ENCODE results near the gene RBMS3. TPM values are rescaled to one million over a fixed set of nuclear protein-coding genes. Genes with fewer than 3 reads are reported as not detected.

RBMS3 gene
- total RNA-seq, 4 donors from 2014 or later, result 2.8 to 77.6 (median 13.7) TPM

DNA sequence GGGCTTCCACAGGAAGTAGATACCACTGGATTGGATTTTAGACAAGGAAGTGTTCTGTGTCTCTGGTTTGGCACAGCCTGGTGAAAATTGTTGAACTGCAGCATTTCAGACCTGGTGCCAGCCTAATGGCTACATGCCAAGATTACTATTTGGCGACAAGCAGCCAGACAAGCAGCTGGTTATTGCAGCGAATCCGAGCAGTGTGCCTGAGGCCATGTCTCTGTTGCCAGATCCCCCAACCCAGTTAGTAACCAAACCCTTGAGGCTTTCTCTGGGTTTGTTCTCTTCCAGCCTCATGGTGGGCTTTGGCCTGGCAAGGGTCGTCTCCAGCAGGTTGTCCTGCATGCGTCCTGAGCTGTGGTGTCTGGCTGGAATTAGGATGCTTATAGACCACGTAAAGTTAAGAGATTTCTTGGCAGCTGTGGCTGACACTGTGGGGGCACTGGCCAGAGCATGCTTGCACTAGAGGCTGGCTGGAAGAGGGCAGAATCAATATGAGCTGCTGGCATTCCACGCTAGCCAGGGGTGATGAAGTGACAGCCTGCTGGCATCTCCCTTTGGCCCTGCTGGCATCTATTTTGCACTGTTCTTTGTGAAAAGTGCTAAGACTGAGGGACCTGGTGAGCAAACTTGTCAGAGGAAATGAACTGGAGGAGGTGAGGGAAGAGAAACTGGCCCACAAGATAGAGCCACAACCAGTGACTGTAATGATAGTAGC lies 172.6 kb downstream of the RBMS3 start:
- Histone ChIP-seq H3K4me1 (no peaks in the 10 kb centered on the region), H3K27ac (no peak overlapping the region), H3K9me3 (no peaks in the 10 kb centered on the region), H3K36me3 (no peaks in the 10 kb centered on the region), H3K27me3 (no peaks in the 10 kb centered on the region), H3K4me3 (no peak overlapping the region)
- TF ChIP-seq, protein P1, sequence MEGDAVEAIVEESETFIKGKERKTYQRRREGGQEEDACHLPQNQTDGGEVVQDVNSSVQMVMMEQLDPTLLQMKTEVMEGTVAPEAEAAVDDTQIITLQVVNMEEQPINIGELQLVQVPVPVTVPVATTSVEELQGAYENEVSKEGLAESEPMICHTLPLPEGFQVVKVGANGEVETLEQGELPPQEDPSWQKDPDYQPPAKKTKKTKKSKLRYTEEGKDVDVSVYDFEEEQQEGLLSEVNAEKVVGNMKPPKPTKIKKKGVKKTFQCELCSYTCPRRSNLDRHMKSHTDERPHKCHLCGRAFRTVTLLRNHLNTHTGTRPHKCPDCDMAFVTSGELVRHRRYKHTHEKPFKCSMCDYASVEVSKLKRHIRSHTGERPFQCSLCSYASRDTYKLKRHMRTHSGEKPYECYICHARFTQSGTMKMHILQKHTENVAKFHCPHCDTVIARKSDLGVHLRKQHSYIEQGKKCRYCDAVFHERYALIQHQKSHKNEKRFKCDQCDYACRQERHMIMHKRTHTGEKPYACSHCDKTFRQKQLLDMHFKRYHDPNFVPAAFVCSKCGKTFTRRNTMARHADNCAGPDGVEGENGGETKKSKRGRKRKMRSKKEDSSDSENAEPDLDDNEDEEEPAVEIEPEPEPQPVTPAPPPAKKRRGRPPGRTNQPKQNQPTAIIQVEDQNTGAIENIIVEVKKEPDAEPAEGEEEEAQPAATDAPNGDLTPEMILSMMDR (IDR thresholded peaks at IDR 0.05), result no peak
- no peak for TF ChIP-seq POLR2A (IDR thresholded peaks at IDR 0.05)
- no peak for DNase-seq

- Histone ChIP-seq H3K4me1 (no peaks in the 10 kb centered on the region), H3K4me3 (no peak overlapping the region), H3K9me3 (no peaks in the 10 kb centered on the region), H3K27me3 (no peaks in the 10 kb centered on the region), H3K27ac (no peak overlapping the region), H3K36me3 (no peaks in the 10 kb centered on the region)
- DNase-seq, result no peak
- TF ChIP-seq, protein P1 (IDR thresholded peaks at IDR 0.05), result no peak
- TF ChIP-seq POLR2A (IDR thresholded peaks at IDR 0.05), result no peak
Measured at GRCh38 chr3:29454161-29454611, 173.3 kb downstream of the RBMS3 start.

GRCh38 chr3:29456901-29457300 lies 176.0 kb downstream of the RBMS3 start:
- Histone ChIP-seq H3K4me3 (no peak overlapping the region), H3K4me1 (no peaks in the 10 kb centered on the region), H3K27me3 (no peaks in the 10 kb centered on the region), H3K9me3 (no peaks in the 10 kb centered on the region), H3K36me3 (no peaks in the 10 kb centered on the region), H3K27ac (no peak overlapping the region)
- DNase-seq, result no peak
- TF ChIP-seq POLR2A (IDR thresholded peaks at IDR 0.05), result no peak
- TF ChIP-seq, protein P1 (IDR thresholded peaks at IDR 0.05), result no peak

GRCh38 chr3:29463304-29463703 lies 182.4 kb downstream of the RBMS3 start:
- no peak for TF ChIP-seq POLR2A (IDR thresholded peaks at IDR 0.05)
- TF ChIP-seq, protein P1 (IDR thresholded peaks at IDR 0.05), result no peak
- no peaks in the 10 kb centered on the region for H3K9me3 ChIP-seq
- DNase-seq, result no peak
- H3K27me3 ChIP-seq, result no peaks in the 10 kb centered on the region
- H3K4me1 ChIP-seq, result no peaks in the 10 kb centered on the region
- no peak overlapping the region for H3K27ac ChIP-seq
- no peaks in the 10 kb centered on the region for H3K36me3 ChIP-seq
- no peak overlapping the region for H3K4me3 ChIP-seq

GRCh38 chr3:29465836-29466235 lies 185.0 kb downstream of the RBMS3 start:
- H3K27ac ChIP-seq, result no peak overlapping the region

More at GRCh38 chr3:29465836-29466235, 185.0 kb downstream of the RBMS3 start:
- no peak for DNase-seq
- Histone ChIP-seq H3K36me3 (no peaks in the 10 kb centered on the region), H3K4me1 (no peaks in the 10 kb centered on the region), H3K9me3 (no peaks in the 10 kb centered on the region), H3K4me3 (no peak overlapping the region), H3K27me3 (no peaks in the 10 kb centered on the region)
- TF ChIP-seq, protein P1 (IDR thresholded peaks at IDR 0.05), result no peak
- TF ChIP-seq POLR2A (IDR thresholded peaks at IDR 0.05), result no peak
